Glomerular visceral epithelial cell (primary cell): ENCODE results near the gene GRIA1.
A peak's percentile ranks its signal among the peaks of the same experiment; 100 is the strongest.

Source experiments
- DNase-seq: peaks from one replicate; pipeline ENCODE4 v3.0.0-alpha.2; 2016; ENCODE audit errors: extremely low spot score

Gene GRIA1

GRCh38 chr5:153610811-153611210 lies 120.3 kb downstream of the GRIA1 start:
- DNase-seq = no peak

GRCh38 chr5:153613144-153613543 lies 122.7 kb downstream of the GRIA1 start:
- no peak for DNase-seq

GRCh38 chr5:153613672-153614071 lies 123.2 kb downstream of the GRIA1 start:
- no peak for DNase-seq

GRCh38 chr5:153617190-153617589 lies 126.7 kb downstream of the GRIA1 start:
- no peak for DNase-seq

- DNase-seq = no peak
Measured at GRCh38 chr5:153618307-153618706, 127.8 kb downstream of the GRIA1 start.

GRCh38 chr5:153618867-153619266 lies 128.4 kb downstream of the GRIA1 start:
- DNase-seq = no peak

GRCh38 chr5:153619771-153620170 lies 129.3 kb downstream of the GRIA1 start:
- no peak for DNase-seq

GRCh38 chr5:153623124-153623523 lies 132.7 kb downstream of the GRIA1 start:
- no peak for DNase-seq

GRCh38 chr5:153623751-153624450 lies 133.4 kb downstream of the GRIA1 start:
- DNase-seq = no peak

GRCh38 chr5:153624451-153624765 lies 133.9 kb downstream of the GRIA1 start:
- DNase-seq = no peak

- DNase-seq = no peak
Measured at GRCh38 chr5:153625826-153626354, 135.4 kb downstream of the GRIA1 start.

GRCh38 chr5:153626836-153627235 lies 136.4 kb downstream of the GRIA1 start:
- no peak for DNase-seq

- peak; percentile 88 for DNase-seq
Measured at GRCh38 chr5:153629027-153629895, 138.8 kb downstream of the GRIA1 start.

GRCh38 chr5:153630546-153630945 lies 140.1 kb downstream of the GRIA1 start:
- no peak for DNase-seq

GRCh38 chr5:153632748-153633290 lies 142.3 kb downstream of the GRIA1 start:
- DNase-seq = no peak

- DNase-seq = no peak
Measured at GRCh38 chr5:153636670-153637451, 146.4 kb downstream of the GRIA1 start.

GRCh38 chr5:153640293-153640692 lies 149.8 kb downstream of the GRIA1 start:
- DNase-seq = no peak

GRCh38 chr5:153641183-153641688 lies 150.8 kb downstream of the GRIA1 start:
- no peak for DNase-seq

- DNase-seq = no peak
Measured at GRCh38 chr5:153654504-153655200, 164.2 kb downstream of the GRIA1 start.

- DNase-seq = no peak
Measured at GRCh38 chr5:153655201-153655510, 164.7 kb downstream of the GRIA1 start.

GRCh38 chr5:153658149-153658548 lies 167.7 kb downstream of the GRIA1 start:
- DNase-seq = no peak
